ENCODE measurements around the gene LRP1B. TPM values are rescaled to one million over a fixed set of nuclear protein-coding genes. Genes with fewer than 3 reads are reported as not detected.
"Not testable (repeated sequence)": the region's sequence is repeated elsewhere in the genome, so short reads cannot be mapped to it uniquely, and the experiment has no call there.

Gene LRP1B
- total RNA-seq, 1 donor from 2014 or later, result not detected

DNA sequence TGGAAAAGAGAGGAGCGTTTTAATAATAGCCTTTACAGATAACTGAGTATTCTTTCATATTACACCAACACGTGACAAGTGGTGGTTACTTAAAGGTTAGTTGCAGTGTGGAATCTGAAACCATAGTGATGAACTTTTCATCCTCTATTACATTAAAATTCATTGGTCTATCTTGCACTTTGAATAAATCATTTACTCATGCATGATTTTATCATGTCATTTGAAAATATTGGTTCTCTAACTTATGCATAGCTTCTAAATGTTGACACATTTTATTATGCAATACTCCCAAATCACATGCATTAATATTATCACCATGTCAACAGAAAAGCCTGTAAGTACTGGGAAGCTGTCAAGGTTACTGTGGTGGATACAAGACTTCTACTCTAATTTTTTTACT, 1432.2 kb downstream of the LRP1B start:
- intact Hi-C loops (cut with DNase I), result no loop called here
- no peak for DNase-seq (ENCODE audit: missing footprints)
- no peak for ATAC-seq

DNA sequence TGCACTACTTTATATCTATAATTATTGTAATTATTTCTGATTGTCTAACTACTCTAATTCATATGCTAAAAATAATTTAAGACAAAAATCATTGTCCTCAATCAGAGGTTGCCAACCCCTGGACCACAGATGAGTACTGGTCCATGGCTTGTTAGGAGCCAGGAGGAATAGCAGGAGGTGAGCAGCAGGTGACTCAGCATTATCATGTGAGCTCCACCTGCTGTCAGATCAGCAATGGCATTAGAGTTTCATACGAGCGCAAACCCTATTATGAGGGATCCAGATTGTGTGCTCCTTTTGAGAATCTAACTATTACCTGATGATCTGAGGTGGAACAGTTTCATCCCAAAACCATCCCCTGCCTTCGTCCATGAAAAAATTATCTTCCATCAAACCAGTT, 1434.4 kb downstream of the LRP1B start:
- ATAC-seq (no peak), DNase-seq (ENCODE audit: missing footprints) (no peak)
- intact Hi-C loops (cut with DNase I), result no loop called here

DNA sequence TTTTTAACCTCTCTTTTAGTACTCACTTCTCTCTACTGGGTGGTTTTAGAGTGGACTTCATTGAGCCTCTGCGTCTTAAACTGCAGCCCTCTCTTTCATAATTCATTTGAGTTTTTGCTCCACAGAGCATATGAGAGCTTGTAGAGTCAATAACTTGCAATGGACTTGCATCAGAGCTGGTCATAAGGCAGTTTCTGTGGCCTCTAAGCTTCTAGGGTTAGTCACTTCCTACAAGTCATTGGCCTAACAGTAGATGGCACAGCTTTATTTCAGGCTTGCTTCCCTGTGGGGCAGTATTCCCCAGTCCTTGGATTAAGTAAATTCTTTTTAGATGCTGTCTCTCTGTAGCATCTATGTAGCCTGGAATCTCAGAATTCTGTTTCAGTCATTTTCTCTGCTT, 1435.7 kb downstream of the LRP1B start:
- no peak for DNase-seq (ENCODE audit: missing footprints)
- intact Hi-C loops (cut with DNase I), result no loop called here
- ATAC-seq, result no peak

DNA sequence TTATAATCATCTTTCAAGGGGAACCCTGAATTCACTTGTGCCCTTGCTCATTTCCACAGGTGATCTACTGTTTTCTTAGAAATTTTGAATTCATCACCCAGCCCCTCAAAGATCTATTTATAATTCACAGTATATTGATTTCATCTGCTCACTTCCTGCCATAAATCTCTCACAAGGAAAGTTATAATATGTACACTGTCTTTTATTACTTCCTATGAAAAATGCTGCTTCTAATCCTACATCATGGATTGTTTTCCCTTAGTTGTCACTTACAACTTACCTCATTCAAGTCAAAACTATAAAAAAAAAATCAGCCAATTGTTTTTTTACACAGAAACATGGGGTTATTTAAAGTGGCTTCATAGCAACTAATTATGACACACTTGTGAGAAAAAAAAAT, 1443.0 kb downstream of the LRP1B start:
- DNase-seq (ENCODE audit: missing footprints) (no peak), ATAC-seq (no peak)
- intact Hi-C loops (cut with DNase I), result no loop called here

DNA sequence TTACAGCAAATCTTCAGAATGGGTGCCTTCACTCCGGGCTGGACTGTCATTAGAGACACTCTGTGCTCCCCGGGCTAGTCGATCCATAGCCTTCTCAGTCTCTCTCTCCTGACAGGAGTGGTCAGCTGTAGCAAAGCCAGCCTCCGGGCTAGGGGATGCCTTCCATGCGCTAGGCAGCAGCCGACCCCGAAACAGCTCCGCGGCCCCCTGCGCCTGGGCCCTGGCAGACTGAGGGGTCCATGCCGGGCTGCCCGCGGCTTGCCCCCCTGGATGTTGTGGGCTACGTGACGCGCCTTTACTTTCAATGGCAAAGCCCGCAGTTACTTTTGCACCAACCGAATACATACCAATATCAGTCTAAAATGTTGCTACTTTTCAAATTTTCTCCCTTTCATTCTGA, 1447.2 kb downstream of the LRP1B start:
- no peak for DNase-seq (ENCODE audit: missing footprints)
- no peak for ATAC-seq
- intact Hi-C loops (cut with DNase I), result no loop called here

DNA sequence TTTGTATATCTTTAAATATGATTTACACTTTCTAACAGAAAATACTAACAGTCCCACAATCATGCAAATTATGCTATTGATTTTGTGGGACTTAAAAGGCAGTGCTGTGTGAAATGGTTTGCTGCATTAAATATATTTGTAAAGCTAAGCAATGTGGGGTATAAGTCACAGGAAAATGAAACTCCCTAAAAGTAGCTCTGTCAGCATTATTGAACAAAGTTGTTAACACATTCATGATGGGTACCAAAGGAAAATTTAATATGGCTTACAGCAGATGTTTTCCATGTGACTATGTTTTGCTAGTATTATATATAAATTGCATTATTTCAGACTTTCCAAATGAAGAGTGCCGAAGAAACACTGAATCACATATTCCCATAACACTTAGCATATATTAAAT, 1450.0 kb downstream of the LRP1B start:
- intact Hi-C loops (cut with DNase I), result no loop called here
- DNase-seq (ENCODE audit: missing footprints) (no peak), ATAC-seq (no peak)

DNA sequence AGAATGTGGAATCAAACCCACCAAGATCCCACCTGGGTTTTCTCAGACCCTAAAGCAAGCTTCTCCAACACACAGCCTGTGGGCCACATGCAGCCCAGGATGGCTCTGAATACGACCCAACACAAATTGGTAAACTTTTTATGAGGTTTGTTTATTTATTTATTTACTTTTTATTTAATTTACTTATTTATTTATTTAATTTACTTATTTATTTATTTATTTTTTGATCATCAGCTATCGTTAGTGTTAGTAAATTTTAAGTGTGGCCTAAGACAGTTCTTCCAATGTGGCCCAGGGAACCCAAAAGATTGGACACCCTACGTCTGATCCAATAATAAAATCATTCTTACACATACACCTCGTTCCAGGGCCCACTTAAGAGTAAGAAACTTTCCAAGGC, 1451.1 kb downstream of the LRP1B start:
- intact Hi-C loops (cut with DNase I), result no loop called here
- ATAC-seq (no peak), DNase-seq (ENCODE audit: missing footprints) (no peak)

DNA sequence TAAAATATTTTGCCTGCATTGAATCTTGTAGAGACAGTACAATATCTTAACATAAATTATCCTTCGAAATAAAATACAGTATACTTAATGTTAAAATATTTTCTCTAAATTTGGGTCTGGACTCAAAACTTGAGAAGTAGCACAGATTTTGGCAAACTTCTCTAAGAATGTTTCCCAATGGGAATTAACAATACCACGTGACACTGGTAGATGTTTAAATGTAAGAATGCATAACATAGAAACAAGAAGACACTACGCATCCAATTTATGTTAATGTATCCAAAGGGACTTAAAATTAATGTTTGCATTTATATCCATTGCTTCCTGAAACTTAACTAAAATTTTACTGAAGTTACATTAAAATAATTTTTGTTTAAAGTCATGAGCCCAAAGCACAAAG, 1460.9 kb downstream of the LRP1B start:
- intact Hi-C loops (cut with DNase I), result no loop called here
- ATAC-seq (no peak), DNase-seq (ENCODE audit: missing footprints) (no peak)

DNA sequence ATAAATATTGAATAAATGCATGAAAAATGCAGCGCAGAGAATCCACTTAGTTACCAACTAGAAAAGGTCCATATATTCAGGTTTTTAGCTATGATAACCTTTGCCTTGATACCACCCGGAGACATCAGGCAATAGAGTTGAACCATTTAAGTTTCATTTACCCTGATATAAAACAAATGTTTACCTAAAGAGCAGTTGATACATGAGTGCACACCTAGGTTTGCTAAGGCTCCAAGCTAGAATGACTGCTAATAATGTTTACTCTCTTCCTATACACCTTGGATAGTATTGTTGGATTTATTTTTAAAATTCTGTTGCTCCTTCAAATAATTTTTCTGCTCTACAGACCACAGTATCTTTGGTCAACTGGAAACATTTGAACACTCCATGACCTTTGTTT, 1463.6 kb downstream of the LRP1B start:
- intact Hi-C loops (cut with DNase I), result no loop called here
- ATAC-seq (no peak), DNase-seq (ENCODE audit: missing footprints) (no peak)

DNA sequence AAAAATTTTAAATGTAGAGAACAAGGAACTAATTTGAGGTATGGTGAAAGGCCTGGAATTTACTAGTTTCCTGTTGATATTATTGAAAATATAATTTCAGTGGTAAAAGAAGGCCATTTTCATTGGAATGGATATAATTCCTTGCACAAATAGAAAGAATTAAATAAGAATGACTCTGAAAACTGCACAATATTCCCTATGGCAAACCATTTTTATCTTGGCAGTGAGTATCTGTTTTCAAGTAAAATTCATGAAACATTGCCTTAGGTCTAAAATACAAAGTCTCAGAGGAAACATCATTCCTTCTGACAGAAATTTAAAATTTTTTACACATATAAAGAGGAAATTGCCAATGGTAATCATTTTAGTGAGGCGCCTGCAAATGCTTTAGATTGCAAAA, 1468.3 kb downstream of the LRP1B start:
- intact Hi-C loops (cut with DNase I), result no loop called here
- DNase-seq (ENCODE audit: missing footprints), result no peak
- ATAC-seq, result no peak

DNA sequence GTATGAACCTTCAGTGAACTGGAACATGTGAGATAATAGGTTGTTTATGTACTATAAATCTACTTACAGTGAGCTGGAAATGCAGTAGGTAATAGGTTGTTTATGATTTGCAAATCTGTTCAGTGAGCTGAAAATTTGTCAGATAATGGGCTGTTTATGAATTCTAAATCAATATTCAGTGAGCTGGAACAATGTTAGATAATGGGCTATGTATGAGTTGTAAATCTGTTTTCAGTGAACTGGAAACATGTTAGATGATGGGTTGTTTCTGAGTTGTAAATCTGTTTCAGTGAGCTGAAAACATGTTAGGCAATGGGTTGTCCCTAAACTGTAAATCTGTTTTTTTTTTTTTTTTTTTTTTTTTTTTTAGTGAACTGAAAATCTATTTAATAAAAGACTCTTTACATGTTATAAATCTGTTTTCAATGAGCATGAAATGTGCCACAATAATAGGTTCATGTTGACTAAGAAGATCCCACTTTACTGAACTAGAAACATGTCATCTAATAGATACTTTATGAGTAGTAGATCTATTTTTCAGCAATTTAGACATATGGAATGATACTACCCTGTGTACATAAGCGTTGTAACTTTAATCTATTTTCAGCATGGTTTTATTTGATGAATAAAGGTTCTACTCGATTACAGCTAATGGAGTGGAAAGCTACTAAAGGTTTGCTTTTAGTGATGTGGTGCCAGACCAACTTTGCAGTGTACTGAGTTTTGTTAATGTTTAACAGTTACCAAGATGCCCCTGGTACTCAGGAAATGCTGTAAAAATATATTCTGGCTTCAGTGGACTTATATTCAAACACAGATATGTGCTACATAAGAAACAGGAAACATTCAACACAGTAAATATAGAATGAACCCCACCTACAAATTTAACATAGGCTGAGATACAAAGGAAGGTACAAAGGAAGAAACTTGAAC, 1471.8 kb downstream of the LRP1B start:
- DNase-seq (ENCODE audit: missing footprints) (no peak), ATAC-seq (no peak)
- intact Hi-C loops (cut with DNase I), result no loop called here

DNA sequence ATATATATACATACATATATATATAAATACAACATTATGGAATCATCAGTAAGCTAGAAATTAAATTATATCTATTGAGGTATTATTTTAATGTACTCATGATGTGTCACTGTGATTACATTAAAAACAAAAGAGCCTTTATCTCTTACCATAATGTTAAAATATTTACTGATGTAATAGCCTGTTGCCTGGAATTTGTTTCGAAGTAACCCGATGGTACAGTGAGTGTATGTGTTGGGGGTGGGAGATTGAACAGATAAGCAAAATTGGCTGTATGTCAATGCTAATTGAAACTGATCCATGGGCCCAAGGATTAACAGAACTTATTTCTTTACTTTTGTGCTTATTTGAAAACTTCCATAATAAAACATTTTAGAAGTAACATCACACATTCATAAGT, 1473.2 kb downstream of the LRP1B start:
- DNase-seq (ENCODE audit: missing footprints) (no peak), ATAC-seq (no peak)
- intact Hi-C loops (cut with DNase I), result no loop called here

DNA sequence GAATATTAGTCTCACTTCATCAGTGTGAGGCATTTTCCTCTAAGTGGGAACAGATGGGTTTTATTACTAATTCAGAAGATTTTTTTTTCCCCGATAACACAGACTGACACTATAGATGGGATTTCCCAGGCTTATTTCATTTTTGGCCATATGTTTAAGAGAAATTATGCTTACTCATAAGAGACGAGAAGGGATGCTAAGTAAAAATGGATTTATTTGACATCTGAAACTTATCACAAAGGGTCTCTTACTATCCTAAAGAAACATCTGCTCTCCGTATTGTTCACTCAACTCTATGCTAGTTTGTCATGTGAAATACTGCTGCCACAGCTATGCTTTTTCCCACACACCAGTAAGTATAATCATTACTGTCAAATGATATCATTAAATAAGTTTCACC, 1476.3 kb downstream of the LRP1B start:
- DNase-seq (ENCODE audit: missing footprints), result no peak
- intact Hi-C loops (cut with DNase I), result no loop called here
- no peak for ATAC-seq

DNA sequence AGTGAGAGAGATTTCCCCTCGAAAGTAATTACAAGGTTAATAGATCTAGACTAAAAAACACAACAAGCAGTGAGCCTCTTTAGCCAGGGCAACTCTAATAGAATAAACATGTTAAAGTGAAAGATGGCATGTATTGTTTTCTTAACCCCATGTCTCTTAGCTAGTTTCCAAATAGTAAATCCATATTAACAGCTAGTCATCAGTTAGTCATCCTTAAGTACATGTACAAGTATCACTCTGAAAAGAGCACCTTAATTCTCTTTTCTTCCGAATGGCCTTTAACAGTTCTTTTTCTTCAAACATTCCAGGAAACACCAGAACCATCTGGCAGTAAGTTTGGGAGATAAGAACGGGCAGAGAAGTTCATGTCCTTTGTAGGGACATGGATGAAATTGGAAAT, 1480.0 kb downstream of the LRP1B start:
- intact Hi-C loops (cut with DNase I), result no loop called here
- DNase-seq (ENCODE audit: missing footprints), result no peak
- ATAC-seq, result no peak

DNA sequence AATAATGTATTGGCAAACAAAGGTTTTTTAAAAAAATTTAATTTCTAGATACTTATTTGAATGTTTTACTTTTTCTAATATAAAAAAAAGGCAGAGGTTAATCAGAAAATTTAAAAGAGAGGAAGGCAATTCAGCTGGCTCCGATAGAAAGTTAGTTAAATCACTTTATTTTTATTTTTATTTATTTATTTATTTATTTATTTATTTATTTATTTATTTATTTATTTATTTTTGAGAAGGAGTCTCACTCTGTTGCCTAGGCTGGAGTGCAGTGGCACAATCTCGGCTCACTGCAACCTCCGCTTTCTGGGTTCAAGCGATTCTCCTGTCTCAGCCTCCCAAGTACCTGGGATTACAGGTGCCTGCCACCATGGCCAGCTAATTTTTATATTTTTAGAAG, 1480.7 kb downstream of the LRP1B start:
- ATAC-seq; DNase-seq (ENCODE audit: missing footprints); intact Hi-C loops (cut with DNase I): not testable (repeated sequence)

DNA sequence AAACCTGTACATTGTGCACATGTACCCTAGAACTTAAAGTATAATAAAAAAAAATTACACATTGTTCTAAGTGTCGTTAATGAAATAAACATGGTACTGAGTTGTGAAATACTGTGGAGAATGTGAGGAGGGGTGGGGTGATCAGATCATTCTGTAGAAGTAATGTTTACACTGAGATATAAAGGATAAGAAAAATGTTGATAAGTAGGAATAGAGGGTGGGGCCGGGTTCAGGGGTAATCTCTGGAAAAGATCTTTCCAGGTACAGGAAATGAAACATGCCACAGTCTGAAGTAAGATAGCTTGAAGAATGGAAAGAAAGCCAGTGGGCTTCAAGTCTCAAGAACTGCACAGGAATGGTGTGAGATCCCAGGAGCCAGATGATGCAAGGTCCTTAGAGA, 1482.4 kb downstream of the LRP1B start:
- intact Hi-C loops (cut with DNase I), result no loop called here
- ATAC-seq, result no peak
- DNase-seq (ENCODE audit: missing footprints), result no peak

DNA sequence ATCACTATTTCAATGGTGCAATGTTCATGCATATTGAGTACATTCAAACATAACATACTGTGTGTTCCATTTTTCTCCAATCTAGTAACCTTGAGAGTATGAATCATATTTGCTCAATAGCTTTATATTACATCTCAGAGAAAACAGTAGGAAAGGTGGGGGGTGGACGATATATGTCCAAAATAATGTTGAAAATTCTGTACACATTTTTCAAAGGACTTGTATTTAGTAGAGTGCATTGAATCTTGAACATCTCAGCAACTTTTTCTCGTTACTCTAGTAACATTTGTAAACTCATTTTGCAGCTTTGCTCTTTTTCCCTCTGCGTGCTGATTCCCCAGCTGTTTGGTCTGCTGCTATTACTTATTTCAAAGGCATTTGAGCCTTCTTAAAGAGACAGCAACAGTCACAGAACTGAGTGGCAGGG, 1487.0 kb downstream of the LRP1B start:
- DNase-seq (ENCODE audit: missing footprints), result no peak
- intact Hi-C loops (cut with DNase I), result no loop called here
- no peak for ATAC-seq

DNA sequence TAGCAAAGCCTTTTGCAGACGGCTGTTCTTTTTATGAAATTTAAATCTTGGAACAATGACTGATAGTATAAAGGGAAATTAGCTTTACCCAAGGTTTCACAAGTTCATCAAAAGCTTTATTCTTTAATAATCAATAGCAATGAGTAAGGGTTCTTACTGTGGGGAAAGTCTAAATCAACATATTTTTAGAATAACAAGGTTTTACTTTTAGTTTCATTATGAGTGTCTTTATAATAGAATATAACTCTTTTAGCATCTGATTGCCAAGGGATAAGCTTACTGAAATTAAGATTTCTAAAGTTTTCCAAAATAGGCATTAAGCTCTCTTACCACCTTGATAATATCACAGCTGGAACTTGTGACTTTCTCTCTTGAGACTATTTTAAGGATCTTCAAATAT, 1489.7 kb downstream of the LRP1B start:
- ATAC-seq (no peak), DNase-seq (ENCODE audit: missing footprints) (no peak)
- intact Hi-C loops (cut with DNase I), result no loop called here

DNA sequence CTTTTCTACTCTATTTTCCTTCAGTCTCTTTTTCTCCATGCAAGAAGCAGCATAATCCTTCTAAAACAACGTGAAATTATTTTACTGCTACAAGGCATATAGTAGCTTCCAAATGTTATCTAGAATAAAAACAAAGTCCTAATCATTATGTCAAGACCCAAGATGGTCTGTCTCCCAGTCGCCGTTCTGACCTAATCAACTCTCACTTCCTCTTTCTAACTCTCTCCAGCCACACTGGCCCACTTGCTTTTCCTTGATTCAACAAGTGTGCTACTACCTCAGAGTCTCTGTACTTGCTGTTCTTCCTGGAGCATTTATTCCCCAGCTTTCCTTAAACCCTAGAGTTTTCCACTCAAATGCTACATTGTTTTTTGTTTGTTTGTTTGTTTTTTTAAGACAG, 1491.2 kb downstream of the LRP1B start:
- DNase-seq (ENCODE audit: missing footprints) (no peak), ATAC-seq (no peak)
- intact Hi-C loops (cut with DNase I), result no loop called here

DNA sequence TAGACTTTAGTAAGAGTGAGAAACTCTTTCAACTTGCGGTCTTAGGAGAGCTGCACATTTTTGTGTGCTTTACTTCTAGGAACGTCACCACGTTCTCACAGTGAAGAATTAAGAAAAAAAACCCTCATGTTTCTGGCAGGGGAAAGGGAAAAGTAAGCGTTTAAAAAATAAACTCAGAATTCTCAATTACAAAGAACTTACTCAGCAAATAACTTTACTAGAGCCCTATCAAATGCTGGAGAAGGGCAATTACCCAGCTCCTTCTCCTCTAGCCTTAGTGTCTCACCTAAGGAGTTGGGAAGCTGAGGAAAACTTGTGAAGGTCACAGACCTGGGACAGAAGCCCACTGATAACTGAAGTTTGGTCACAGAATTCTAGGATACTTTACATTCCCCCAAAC, 1500.3 kb downstream of the LRP1B start:
- intact Hi-C loops (cut with DNase I), result no loop called here
- ATAC-seq (no peak), DNase-seq (ENCODE audit: missing footprints) (no peak)

DNA sequence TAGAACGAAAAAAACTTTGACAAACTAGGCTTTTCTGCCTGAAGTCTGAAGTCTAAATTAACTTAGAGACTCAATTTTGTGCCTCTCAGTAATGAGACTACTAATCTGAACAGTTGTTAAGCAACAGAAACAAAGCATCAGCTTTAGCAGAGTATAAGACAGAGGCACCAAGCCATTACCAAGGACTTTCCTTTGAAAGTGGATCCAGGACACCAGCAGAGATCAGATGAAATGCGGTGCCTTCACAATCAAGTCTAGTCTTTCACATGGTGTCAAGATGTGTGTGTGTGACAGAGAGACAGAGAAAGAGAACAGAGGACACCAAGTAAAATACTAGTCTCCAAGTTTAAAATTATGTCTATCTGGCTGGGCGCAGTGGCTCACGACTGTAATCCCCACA, 1502.9 kb downstream of the LRP1B start:
- ATAC-seq (no peak), DNase-seq (ENCODE audit: missing footprints) (no peak)
- intact Hi-C loops (cut with DNase I), result no loop called here
